Posterior vena cava (tissue), 2 donors: Measurements from ENCODE around the gene SEMA4G. TPM values are rescaled to one million over a fixed set of nuclear protein-coding genes. Genes with fewer than 3 reads are reported as not detected.

Experiments
- DNase-seq: peaks from one replicate; pipeline ENCODE4 v3.0.0-alpha.2; 2020; ENCODE audit warnings: low spot score
- intact Hi-C, 2 donors: fragments of 100-400 bp; cut with DNase I; formaldehyde crosslinking; loops; one replicate each; pipeline versions ENCODE4 v1.14.1 to v1.14.2; 2022 to 2023
- total RNA-seq, 2 donors: library from RNA; stranded (reverse); fragmentation: NEBNext Ultra II Directional; extraction: Animal tissue kit (Norgen Biotek cat#: 25700); gene quantifications; one replicate each; pipeline ENCODE4 v1.2.1, GENCODE V29; 2021
- donor health status: DM: yes; HTN: yes; CAD: no.
- donor health status: DM: yes; HTN: yes; CAD: no.

Gene SEMA4G
- total RNA-seq, 2 donors from 2014 or later, result 1.1 to 1.6 TPM

GRCh38 chr10:100983868-100984671, 14.8 kb downstream of the SEMA4G start:
- DNase-seq, result peak; percentile 40
- intact Hi-C loops, result no loop called here

GRCh38 chr10:100984672-100985177, 15.4 kb downstream of the SEMA4G start:
- peak; percentile 36 for DNase-seq

GRCh38 chr10:100985336-100985735, 16.0 kb downstream of the SEMA4G start:
- DNase-seq, result peak; percentile 36
- intact Hi-C loops, result no loop called here

More at GRCh38 chr10:100984672-100985177, 15.4 kb downstream of the SEMA4G start:
- intact Hi-C loops, result no loop called here

GRCh38 chr10:100986623-100986951, 17.3 kb downstream of the SEMA4G start:
- intact Hi-C loops, result no loop called here

GRCh38 chr10:100986952-100987684, 17.8 kb downstream of the SEMA4G start, which contains the start of the genes MRPL43 and TWNK:
Gene MRPL43, minus strand, starts transcription at chr10:100987497. Its CDS starts 54 bp downstream, at chr10:100987443.
Gene TWNK, plus strand, starts transcription at chr10:100987543. Its CDS starts 668 bp downstream, at chr10:100988211.
- DNase-seq, result peak; percentile 96
- intact Hi-C loops, result no loop called here

More at GRCh38 chr10:100986623-100986951, 17.3 kb downstream of the SEMA4G start:
- DNase-seq, result no peak

GRCh38 chr10:100987685-100988049, 18.4 kb downstream of the SEMA4G start:
- DNase-seq, result no peak
- intact Hi-C loops, result no loop called here

GRCh38 chr10:100988166-100988565, 18.9 kb downstream of the SEMA4G start:
- no peak for DNase-seq
- intact Hi-C loops, result no loop called here

- intact Hi-C loops, result no loop called here
- DNase-seq, result no peak
Measured at GRCh38 chr10:100989088-100989487, 19.8 kb downstream of the SEMA4G start.

GRCh38 chr10:100993986-100994708, 24.8 kb downstream of the SEMA4G start:
- intact Hi-C loops, result no loop called here
- no peak for DNase-seq

GRCh38 chr10:100995181-100995580, 25.9 kb downstream of the SEMA4G start:
- intact Hi-C loops, result no loop called here
- DNase-seq, result no peak

GRCh38 chr10:100996678-100997359, 27.5 kb downstream of the SEMA4G start:
- DNase-seq, result no peak
- intact Hi-C loops, result no loop called here

GRCh38 chr10:100997360-100998182, 28.3 kb downstream of the SEMA4G start:
- intact Hi-C loops, result loop anchor here in 1 of 2 donors (2.0 kb wide), 1 partner anchor 15 kb away; no protein-coding TSS in a partner anchor
- DNase-seq, result peak; percentile 93

- DNase-seq, result peak; percentile 91
- intact Hi-C loops, result loop anchor here in 1 of 2 donors (2.0 kb wide), 1 partner anchor 14 kb away; no protein-coding TSS in a partner anchor
Measured at GRCh38 chr10:100998183-100998990, 29.1 kb downstream of the SEMA4G start.

GRCh38 chr10:100998991-100999741, 29.9 kb downstream of the SEMA4G start:
- intact Hi-C loops, result loop anchor here in 1 of 2 donors (2.0 kb wide), 1 partner anchor 14 kb away; no protein-coding TSS in a partner anchor
- DNase-seq, result peak; percentile 95

GRCh38 chr10:100999742-101000126, 30.4 kb downstream of the SEMA4G start, which contains the start of gene LZTS2:
Gene LZTS2, plus strand, starts transcription at chr10:100999808. Its CDS starts 2,731 bp downstream, at chr10:101002539.
- no peak for DNase-seq
- intact Hi-C loops, result loop anchor here in 1 of 2 donors (2.0 kb wide), 1 partner anchor 13 kb away; no protein-coding TSS in a partner anchor
